IPS-20b (cell line): ENCODE results near the gene CCDC83.
"Not testable (repeated sequence)": the region's sequence is repeated elsewhere in the genome, so short reads cannot be mapped to it uniquely, and the experiment has no call there.

Experiments used
- H3K27ac ChIP-seq: one replicate; pipeline ENCODE4 v1.5.1; 2013; ENCODE audit warnings: low read length
- H3K27me3 ChIP-seq: 2 replicates; pipeline ENCODE4 v1.6.1; 2013; ENCODE audit warnings: mild to moderate bottlenecking, low read length, inconsistent platforms; ENCODE audit not compliant: insufficient read depth
- H3K36me3 ChIP-seq: 2 replicates; pipeline ENCODE4 v1.6.1; 2013; ENCODE audit warnings: low read depth, mild to moderate bottlenecking, inconsistent platforms, low read length, moderate library complexity; ENCODE audit not compliant: insufficient read depth
- H3K4me1 ChIP-seq: 2 replicates; pipeline ENCODE4 v1.6.1; 2013; ENCODE audit warnings: mild to moderate bottlenecking, control low read depth, inconsistent platforms, low read length, moderate library complexity; ENCODE audit not compliant: insufficient read depth
- H3K4me3 ChIP-seq: 2 replicates; pipeline ENCODE4 v1.5.1; 2013; ENCODE audit warnings: mild to moderate bottlenecking, low read length, inconsistent platforms
- H3K9ac ChIP-seq: 2 replicates; pipeline ENCODE4 v1.6.1; 2013; ENCODE audit warnings: low read depth, mild to moderate bottlenecking, inconsistent platforms, low read length, moderate library complexity
- H3K9me3 ChIP-seq: 2 replicates; pipeline ENCODE4 v1.6.1; 2013; ENCODE audit warnings: mild to moderate bottlenecking, low read depth, low read length, inconsistent platforms; ENCODE audit not compliant: insufficient read depth

Gene CCDC83

GRCh38 chr11:85859541-85859940 lies 4.4 kb downstream of the CCDC83 start:
- not testable (repeated sequence) for H3K36me3 ChIP-seq, H3K27me3 ChIP-seq, H3K9ac ChIP-seq, H3K4me1 ChIP-seq, H3K9me3 ChIP-seq, H3K27ac ChIP-seq, H3K4me3 ChIP-seq

GRCh38 chr11:85863855-85864254 lies 8.7 kb downstream of the CCDC83 start:
- H3K4me3 ChIP-seq, result no peak overlapping the region
- H3K27ac ChIP-seq, result no peak overlapping the region
- H3K27me3 ChIP-seq, result no peaks in the 10 kb centered on the region
- H3K9ac ChIP-seq, result no peak overlapping the region
- H3K9me3 ChIP-seq, result no peaks in the 10 kb centered on the region
- H3K4me1 ChIP-seq, result no peaks in the 10 kb centered on the region
- no peaks in the 10 kb centered on the region for H3K36me3 ChIP-seq

GRCh38 chr11:85866137-85866827 lies 11.1 kb downstream of the CCDC83 start:
- Histone ChIP-seq H3K27ac (no peak overlapping the region), H3K4me1 (no peaks in the 10 kb centered on the region), H3K9me3 (no peaks in the 10 kb centered on the region), H3K36me3 (no peaks in the 10 kb centered on the region), H3K27me3 (no peaks in the 10 kb centered on the region), H3K4me3 (no peak overlapping the region), H3K9ac (no peak overlapping the region)

- Histone ChIP-seq H3K36me3 (no peaks in the 10 kb centered on the region), H3K4me1 (no peaks in the 10 kb centered on the region), H3K9me3 (no peaks in the 10 kb centered on the region), H3K27ac (no peak overlapping the region), H3K4me3 (no peak overlapping the region), H3K27me3 (no peaks in the 10 kb centered on the region), H3K9ac (no peak overlapping the region)
These were observed 12.6 kb downstream of the CCDC83 start for GRCh38 chr11:85867751-85868150.

- Histone ChIP-seq H3K27ac (no peak overlapping the region), H3K9me3 (no peaks in the 10 kb centered on the region), H3K36me3 (no peaks in the 10 kb centered on the region), H3K27me3 (no peaks in the 10 kb centered on the region), H3K9ac (no peak overlapping the region), H3K4me3 (no peak overlapping the region), H3K4me1 (no peaks in the 10 kb centered on the region)
These were observed 14.6 kb downstream of the CCDC83 start for GRCh38 chr11:85869781-85870180.

GRCh38 chr11:85874265-85874664 lies 19.1 kb downstream of the CCDC83 start:
- Histone ChIP-seq H3K36me3 (no peaks in the 10 kb centered on the region), H3K4me1 (no peaks in the 10 kb centered on the region), H3K27me3 (no peaks in the 10 kb centered on the region), H3K9ac (no peak overlapping the region), H3K9me3 (no peaks in the 10 kb centered on the region), H3K27ac (no peak overlapping the region), H3K4me3 (no peak overlapping the region)

GRCh38 chr11:85875505-85875904 lies 20.3 kb downstream of the CCDC83 start:
- H3K36me3 ChIP-seq, result no peaks in the 10 kb centered on the region
- no peaks in the 10 kb centered on the region for H3K27me3 ChIP-seq
- H3K4me3 ChIP-seq, result no peak overlapping the region
- no peaks in the 10 kb centered on the region for H3K4me1 ChIP-seq
- no peaks in the 10 kb centered on the region for H3K9me3 ChIP-seq
- no peak overlapping the region for H3K27ac ChIP-seq
- H3K9ac ChIP-seq, result no peak overlapping the region

GRCh38 chr11:85884581-85885021 lies 29.4 kb downstream of the CCDC83 start:
- Histone ChIP-seq H3K9ac (no peak overlapping the region), H3K27ac (no peak overlapping the region), H3K27me3 (no peaks in the 10 kb centered on the region), H3K9me3 (no peaks in the 10 kb centered on the region), H3K4me1 (peaks cover 3% of the 10 kb centered on the region; the same call in 1 of the 2 replicates), H3K4me3 (no peak overlapping the region), H3K36me3 (no peaks in the 10 kb centered on the region)

GRCh38 chr11:85886089-85887056 lies 31.2 kb downstream of the CCDC83 start:
- Histone ChIP-seq H3K9me3 (no peaks in the 10 kb centered on the region), H3K27ac (no peak overlapping the region), H3K36me3 (no peaks in the 10 kb centered on the region), H3K9ac (no peak overlapping the region), H3K4me3 (no peak overlapping the region), H3K27me3 (no peaks in the 10 kb centered on the region), H3K4me1 (peaks cover 8% of the 10 kb centered on the region; the same call in 1 of the 2 replicates)

GRCh38 chr11:85889108-85889507 lies 33.9 kb downstream of the CCDC83 start:
- Histone ChIP-seq H3K4me1 (peaks cover 13% of the 10 kb centered on the region; the same call in 1 of the 2 replicates), H3K27ac (no peak overlapping the region), H3K27me3 (no peaks in the 10 kb centered on the region), H3K9me3 (no peaks in the 10 kb centered on the region), H3K36me3 (no peaks in the 10 kb centered on the region), H3K9ac (no peak overlapping the region), H3K4me3 (no peak overlapping the region)

- Histone ChIP-seq H3K27me3 (no peaks in the 10 kb centered on the region), H3K9ac (no peak overlapping the region), H3K4me1 (peaks cover 13% of the 10 kb centered on the region; the same call in 1 of the 2 replicates), H3K9me3 (no peaks in the 10 kb centered on the region), H3K27ac (no peak overlapping the region), H3K36me3 (no peaks in the 10 kb centered on the region), H3K4me3 (no peak overlapping the region)
These were observed 34.7 kb downstream of the CCDC83 start for GRCh38 chr11:85889676-85890579.
